ENCODE measurements around the gene POLG. TPM values are rescaled to one million over a fixed set of nuclear protein-coding genes. Genes with fewer than 3 reads are reported as not detected.

Gene POLG
- total RNA-seq, 1 experiment from 2014 or later, result 84.1 TPM

- H3K27me3 ChIP-seq, result no peaks in the 10 kb centered on the region; the same call in 1 of the 2 replicates
- no peaks in the 10 kb centered on the region for H3K36me3 ChIP-seq
- H3K9me3 ChIP-seq, result no peaks in the 10 kb centered on the region
- no peak overlapping the region for H3K4me3 ChIP-seq
- no peak for DNase-seq
Observed at GRCh38 chr15:89340573-89340972, 5.9 kb upstream of the POLG start.

DNA sequence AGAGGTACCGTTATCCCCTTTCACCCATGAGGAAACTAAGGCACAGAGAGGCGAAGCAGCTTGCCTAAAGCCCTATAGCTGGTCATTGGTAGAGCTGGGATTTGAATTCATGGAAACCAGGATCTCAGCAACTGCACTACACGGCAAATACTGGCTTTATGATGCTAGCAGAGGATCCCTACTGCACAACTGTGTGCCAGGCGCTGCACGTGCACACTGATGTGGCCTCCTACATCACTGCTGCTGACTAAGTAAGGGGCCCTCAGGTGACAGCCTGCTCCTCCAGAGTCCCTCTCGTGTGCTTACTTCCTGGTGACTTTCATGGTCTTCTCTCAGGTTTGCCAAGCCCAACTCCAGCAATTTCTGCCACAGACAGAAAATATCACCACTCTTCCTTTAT lies 3.4 kb upstream of the POLG start:
- Histone ChIP-seq H3K9me3 (no peaks in the 10 kb centered on the region), H3K4me3 (no peak overlapping the region), H3K36me3 (peaks cover 9% of the 10 kb centered on the region), H3K27me3 (no peaks in the 10 kb centered on the region; the same call in 1 of the 2 replicates)
- DNase-seq, result no peak

GRCh38 chr15:89335298-89336041 lies 846 bp upstream of the POLG start:
- Histone ChIP-seq H3K27me3 (no peaks in the 10 kb centered on the region; the same call in 1 of the 2 replicates), H3K36me3 (peaks cover 33% of the 10 kb centered on the region), H3K9me3 (no peaks in the 10 kb centered on the region), H3K4me3 (peak overlapping the region; percentile 31)
- no peak for DNase-seq

GRCh38 chr15:89333959-89334509 lies 590 bp downstream of the POLG start:
- peak overlapping the region; percentile 90 for H3K4me3 ChIP-seq
- H3K36me3 ChIP-seq, result peaks cover 48% of the 10 kb centered on the region
- no peak for DNase-seq
- no peaks in the 10 kb centered on the region for H3K9me3 ChIP-seq
- no peaks in the 10 kb centered on the region for H3K27me3 ChIP-seq

DNA sequence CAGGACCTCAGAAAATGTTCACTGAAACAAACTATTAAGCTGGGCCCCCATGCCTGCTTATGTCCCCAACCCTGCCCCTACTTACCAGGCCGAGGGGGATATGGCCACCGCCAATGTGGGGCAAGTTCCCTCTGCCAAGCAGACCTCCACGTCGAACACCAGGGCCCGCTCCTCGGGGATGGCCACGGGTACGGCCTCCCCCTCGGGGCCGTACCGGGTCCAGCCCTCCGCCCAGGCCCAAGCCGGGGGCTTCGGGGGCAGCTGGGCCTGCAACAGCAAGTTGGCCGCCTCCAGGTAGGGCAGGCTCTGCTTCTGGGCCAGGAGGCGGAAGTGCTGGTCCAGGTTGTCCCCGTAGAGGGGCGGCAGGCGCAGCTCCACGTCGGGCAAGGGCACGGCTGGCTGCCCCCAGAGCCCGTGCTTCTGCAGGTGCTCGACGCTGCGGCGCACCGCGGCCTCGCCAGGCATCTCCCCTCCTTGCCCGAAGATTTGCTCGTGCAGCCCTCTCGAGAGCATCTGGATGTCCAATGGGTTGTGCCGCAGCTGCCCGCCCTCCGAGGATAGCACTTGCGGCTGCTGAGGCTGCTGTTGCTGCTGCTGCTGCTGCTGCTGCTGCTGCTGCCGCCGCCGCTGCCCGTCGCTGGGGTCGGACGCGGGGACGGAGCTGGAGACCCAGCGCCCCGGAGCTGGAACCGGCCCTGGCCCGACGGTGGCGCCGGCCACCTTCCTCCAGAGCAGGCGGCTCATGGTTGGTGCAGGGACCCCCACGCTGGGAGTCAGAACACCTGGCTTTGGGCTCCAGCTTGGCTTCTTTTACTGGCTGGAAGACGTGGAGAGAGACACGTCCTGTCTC lies 1.4 kb downstream of the POLG start:
- H3K27me3 ChIP-seq, result no peaks in the 10 kb centered on the region
- no peak for DNase-seq
- peak overlapping the region; percentile 90 for H3K4me3 ChIP-seq
- H3K36me3 ChIP-seq, result peaks cover 56% of the 10 kb centered on the region
- H3K9me3 ChIP-seq, result no peaks in the 10 kb centered on the region

DNA sequence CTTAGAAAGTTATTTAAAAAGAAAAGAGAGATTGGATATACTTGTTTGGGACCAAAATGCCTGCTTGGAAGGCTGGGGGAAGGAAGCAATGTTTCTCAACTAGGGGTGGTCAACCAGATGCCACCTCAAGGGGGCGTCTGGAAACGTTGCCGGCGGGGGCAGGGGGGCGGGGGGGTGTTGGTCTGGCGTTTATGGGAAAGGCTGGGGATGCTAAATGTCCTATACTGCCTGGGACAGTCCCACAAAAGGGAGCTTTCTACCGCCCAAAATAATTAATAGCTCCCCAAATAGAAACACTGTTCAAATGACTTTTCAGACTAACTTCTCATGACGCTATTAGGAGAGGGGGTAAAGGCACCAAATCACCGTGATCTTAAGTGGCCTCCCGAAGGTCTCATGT lies 2.2 kb downstream of the POLG start:
- Histone ChIP-seq H3K9me3 (no peaks in the 10 kb centered on the region), H3K27me3 (no peaks in the 10 kb centered on the region), H3K36me3 (peaks cover 64% of the 10 kb centered on the region), H3K4me3 (peak overlapping the region; percentile 90)
- no peak for DNase-seq

DNA sequence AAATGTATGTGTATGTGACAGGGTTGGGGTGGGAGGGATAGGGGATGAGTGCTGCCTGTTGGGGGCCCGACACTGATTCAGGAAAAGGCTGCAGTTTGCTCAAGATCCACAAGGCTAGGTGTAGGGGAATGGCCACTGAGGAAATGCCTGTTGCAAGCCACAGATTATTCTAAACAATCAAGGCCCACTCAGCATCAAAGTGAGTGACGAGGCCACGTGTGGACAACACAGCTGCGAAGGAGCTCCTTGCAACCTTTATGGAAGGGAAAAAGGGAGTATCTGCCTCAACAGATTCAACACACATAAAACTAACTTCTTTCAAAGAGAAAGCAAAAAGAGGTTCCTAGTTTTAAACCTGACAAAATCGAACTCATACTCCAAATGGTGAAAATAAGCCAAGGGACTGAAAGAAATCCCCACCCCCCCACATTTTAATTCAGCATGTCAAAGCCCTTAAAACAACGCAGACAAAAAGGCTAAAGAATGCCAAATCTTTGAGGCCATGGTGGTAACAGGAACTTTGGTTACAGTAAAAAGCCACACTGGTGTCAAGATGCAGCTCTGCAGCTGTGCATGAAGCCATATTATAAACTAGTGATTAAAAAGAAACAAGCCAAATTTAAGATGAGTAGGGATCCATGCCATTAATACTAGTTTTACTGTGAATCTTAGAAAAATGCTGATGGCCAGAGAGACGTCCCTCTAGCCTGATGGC lies 3.6 kb downstream of the POLG start:
- no peak for DNase-seq
- Histone ChIP-seq H3K9me3 (no peaks in the 10 kb centered on the region), H3K4me3 (no peak overlapping the region), H3K27me3 (no peaks in the 10 kb centered on the region), H3K36me3 (peaks cover 78% of the 10 kb centered on the region)

DNA sequence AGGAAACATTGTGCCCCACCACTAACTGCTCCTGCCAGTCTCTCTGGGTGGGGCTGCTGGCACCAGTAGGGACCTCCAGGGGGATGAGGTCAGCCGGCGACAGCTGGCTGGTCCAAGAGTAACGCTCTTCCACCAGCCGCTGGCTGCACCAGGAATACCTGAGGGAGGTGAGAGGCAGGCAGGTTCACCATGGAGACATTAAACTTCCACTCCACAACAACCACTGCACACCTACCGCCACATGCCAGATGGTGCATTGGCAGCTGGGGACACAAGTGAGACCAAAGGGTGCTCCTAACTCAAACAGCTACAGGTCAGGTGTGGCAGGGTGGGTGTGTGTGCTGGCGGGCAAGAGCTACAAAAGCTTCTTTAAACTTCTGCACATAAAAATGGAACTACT lies 4.5 kb downstream of the POLG start:
- Histone ChIP-seq H3K27me3 (no peaks in the 10 kb centered on the region), H3K9me3 (no peaks in the 10 kb centered on the region), H3K36me3 (peaks cover 87% of the 10 kb centered on the region), H3K4me3 (no peak overlapping the region)
- DNase-seq, result no peak

GRCh38 chr15:89329329-89330084 lies 5.1 kb downstream of the POLG start:
- no peaks in the 10 kb centered on the region for H3K27me3 ChIP-seq
- no peak overlapping the region for H3K4me3 ChIP-seq
- H3K9me3 ChIP-seq, result no peaks in the 10 kb centered on the region
- peaks cover 90% of the 10 kb centered on the region for H3K36me3 ChIP-seq
- no peak for DNase-seq

GRCh38 chr15:89328398-89329254 lies 6.0 kb downstream of the POLG start:
- no peak for DNase-seq
- H3K9me3 ChIP-seq, result no peaks in the 10 kb centered on the region
- H3K27me3 ChIP-seq, result no peaks in the 10 kb centered on the region
- no peak overlapping the region for H3K4me3 ChIP-seq
- H3K36me3 ChIP-seq, result peaks cover 94% of the 10 kb centered on the region

DNA sequence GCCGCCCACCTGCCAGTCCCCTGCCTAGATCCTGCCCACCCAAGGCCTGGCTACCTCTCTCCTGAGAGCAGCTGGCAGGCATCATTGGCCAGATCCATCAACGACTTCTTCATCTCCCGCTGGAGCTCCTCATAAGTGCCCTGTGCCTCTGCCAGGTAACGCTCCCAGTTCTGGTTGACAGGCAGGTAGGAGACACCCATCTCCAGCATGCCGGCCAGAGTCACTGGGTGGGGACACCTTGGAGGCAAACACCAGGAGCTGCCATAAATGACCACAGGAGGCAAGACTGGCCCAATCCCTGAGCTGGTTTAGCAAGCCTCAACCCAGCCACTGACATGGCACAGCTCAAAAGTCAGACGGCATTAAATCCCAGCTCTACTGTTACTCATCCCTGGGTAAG lies 7.5 kb downstream of the POLG start:
- H3K27me3 ChIP-seq, result no peaks in the 10 kb centered on the region
- no peak for DNase-seq

DNA sequence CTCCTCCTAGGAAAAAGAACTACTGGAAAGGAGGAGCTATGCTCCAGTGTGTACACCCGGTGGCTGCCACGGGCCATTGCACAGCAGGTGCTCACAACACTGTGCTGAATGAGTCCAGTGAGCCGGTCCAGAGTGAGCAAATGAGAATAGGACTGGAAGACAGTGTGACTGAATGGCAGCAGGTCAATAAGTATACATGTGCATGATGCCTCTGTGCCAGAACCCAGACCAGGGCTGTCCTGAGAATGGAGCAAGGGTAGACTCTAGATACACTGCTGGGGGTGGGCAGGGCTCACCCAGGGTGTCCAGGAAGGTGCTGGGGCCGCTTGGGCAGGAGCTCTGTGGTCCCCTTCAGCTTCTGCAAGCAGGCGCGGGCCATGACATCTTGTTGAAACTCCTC lies 8.3 kb downstream of the POLG start:
- Histone ChIP-seq H3K4me3 (no peak overlapping the region), H3K36me3 (peaks cover 97% of the 10 kb centered on the region), H3K9me3 (no peaks in the 10 kb centered on the region), H3K27me3 (no peaks in the 10 kb centered on the region)
- no peak for DNase-seq

More for the DNA sequence above, 7.5 kb downstream of the POLG start:
- Histone ChIP-seq H3K9me3 (no peaks in the 10 kb centered on the region), H3K4me3 (no peak overlapping the region), H3K36me3 (peaks cover 97% of the 10 kb centered on the region)

- Histone ChIP-seq H3K36me3 (peaks cover 97% of the 10 kb centered on the region), H3K4me3 (no peak overlapping the region), H3K9me3 (no peaks in the 10 kb centered on the region), H3K27me3 (no peaks in the 10 kb centered on the region)
- no peak for DNase-seq
Observed at GRCh38 chr15:89325039-89325803, 9.4 kb downstream of the POLG start.

- Histone ChIP-seq H3K36me3 (peaks cover 97% of the 10 kb centered on the region), H3K4me3 (no peak overlapping the region), H3K9me3 (no peaks in the 10 kb centered on the region), H3K27me3 (no peaks in the 10 kb centered on the region)
- DNase-seq, result no peak
Observed at GRCh38 chr15:89323825-89324224, 10.8 kb downstream of the POLG start.

GRCh38 chr15:89322822-89323221 lies 11.8 kb downstream of the POLG start:
- DNase-seq, result no peak
- Histone ChIP-seq H3K9me3 (no peaks in the 10 kb centered on the region), H3K27me3 (no peaks in the 10 kb centered on the region), H3K36me3 (peaks cover 97% of the 10 kb centered on the region), H3K4me3 (no peak overlapping the region)

Data from MG63 (cell line).